Activated CD8-positive, alpha-beta memory T cell treated with anti-CD3 and anti-CD28 coated beads, Interleukin-2, amount 50 U/mL, for 1 hour (primary cell): ENCODE measurements around the gene KCNJ10.

Experiments
- DNase-seq: peaks from one replicate; pipeline ENCODE4 v3.0.0-alpha.2; 2020; ENCODE audit errors: extremely low read depth

KCNJ10 gene

DNA sequence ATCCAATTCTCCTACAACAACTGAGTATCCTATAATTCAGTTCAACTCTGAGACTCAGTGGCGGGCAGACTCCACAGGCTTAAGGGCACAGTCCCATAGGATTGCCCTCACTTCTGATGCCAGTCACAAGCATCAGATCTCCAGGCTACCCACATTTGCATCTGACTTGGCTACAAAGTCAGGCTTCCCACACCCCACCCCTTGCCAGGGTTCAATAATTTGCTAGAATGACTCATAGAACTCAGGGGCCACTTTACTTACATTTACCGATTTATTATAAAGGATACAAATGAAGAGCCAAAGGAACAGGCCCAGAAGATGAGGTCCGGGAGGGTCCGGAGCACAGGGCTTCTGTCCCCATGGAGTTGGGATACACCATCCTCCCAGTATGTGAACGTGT lies 80.0 kb downstream of the KCNJ10 start:
- DNase-seq = no peak

GRCh38 chr1:159989581-159989980 lies 80.4 kb downstream of the KCNJ10 start:
- DNase-seq = no peak

DNA sequence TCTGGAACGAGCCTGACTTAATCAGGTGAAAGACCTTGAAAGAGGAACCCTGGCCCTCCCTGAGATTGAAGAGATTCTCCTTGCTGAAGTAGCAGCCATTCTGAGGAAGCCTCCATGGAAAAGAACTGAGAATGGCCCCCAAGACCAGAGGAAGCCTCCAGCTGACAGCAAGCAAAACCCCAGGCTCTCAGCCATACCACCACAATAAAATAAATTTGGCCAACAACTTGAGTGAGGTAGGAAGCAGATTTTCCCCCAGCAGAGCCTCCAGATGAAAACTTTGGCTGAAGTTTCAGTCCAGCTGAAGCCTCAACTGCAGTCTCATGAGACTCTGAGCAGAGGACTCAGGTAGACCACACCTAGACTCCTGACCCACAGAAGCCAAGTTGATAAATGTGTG lies 82.0 kb downstream of the KCNJ10 start:
- DNase-seq = no peak

- no peak for DNase-seq
Observed at GRCh38 chr1:159987186-159987585, 82.8 kb downstream of the KCNJ10 start.

- no peak for DNase-seq
Observed at GRCh38 chr1:159986531-159986930, 83.4 kb downstream of the KCNJ10 start.

DNA sequence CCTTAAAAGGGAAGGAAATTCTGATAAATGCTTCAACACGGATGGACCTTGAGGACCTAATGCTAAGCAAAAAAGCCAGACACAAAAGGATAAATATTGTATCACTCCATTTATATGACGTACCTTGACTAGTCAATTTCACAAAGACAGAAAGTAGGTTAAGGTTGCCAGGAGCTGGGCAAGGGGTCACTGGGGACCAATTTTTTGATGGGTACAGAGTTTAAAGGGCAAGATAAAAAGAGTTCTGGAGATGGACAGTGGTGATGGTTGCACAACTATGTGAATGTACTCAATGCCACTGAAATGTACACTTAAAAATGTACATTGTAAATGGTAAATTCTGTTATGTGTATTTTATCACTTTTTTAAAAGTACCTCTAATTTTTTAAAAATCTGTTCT lies 83.9 kb downstream of the KCNJ10 start:
- no peak for DNase-seq

DNA sequence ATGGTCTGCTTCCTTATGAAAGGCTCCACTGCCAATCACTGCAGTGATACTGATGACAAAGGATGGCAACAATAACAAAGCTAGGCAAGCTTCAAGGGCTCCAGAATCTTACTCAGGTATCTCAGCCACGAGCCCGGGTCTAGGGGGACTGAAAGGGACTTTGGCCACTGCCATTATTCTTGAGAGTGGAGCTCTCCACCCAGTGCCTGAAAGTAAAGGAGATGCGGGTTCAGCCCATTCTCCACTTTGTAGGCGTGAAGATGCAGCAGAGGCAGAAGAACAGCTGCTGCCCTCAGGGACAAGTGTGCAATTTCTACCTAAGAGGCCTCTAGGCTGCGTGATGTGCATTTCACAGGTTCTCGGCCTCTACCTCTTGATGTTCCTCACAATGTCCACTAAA lies 84.5 kb downstream of the KCNJ10 start:
- DNase-seq = no peak

DNA sequence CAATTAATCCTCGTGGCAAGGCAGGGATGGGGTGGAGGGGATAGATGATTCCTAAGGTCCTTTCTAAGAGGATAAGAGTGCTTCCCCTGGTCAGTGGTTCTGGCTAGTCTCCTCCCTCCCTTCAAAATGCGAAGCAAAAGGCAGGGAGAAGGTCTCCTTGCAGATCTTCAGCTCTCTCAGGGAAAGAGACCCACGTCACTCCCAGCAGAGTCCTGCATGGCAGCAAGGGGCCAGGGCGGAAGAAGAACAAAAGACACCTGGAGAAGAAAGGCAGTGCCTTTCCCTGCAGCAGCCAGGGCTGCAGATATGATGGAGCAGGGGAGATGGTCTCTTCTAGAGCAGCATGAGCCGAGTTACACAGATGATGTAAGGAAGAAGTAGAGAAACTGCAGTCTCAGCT lies 86.3 kb downstream of the KCNJ10 start:
- no peak for DNase-seq

DNA sequence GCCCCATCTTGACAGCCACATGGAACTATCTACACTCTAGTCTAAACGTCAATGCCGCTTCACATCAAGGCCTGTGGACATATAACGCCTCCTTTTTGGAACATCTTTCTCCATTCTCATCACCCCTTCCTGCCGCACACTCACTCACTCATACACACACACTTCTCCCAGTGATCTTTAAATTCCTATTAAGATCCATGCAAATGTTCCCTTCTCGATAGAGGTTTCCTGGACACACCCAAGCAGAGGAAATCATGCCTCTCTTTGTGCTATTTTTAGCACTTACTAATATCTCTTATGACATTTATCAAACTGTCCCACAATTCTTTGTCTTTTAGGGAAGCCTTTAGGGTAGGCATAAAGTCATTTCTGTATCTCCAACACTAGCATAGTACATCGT lies 87.7 kb downstream of the KCNJ10 start:
- no peak for DNase-seq

DNA sequence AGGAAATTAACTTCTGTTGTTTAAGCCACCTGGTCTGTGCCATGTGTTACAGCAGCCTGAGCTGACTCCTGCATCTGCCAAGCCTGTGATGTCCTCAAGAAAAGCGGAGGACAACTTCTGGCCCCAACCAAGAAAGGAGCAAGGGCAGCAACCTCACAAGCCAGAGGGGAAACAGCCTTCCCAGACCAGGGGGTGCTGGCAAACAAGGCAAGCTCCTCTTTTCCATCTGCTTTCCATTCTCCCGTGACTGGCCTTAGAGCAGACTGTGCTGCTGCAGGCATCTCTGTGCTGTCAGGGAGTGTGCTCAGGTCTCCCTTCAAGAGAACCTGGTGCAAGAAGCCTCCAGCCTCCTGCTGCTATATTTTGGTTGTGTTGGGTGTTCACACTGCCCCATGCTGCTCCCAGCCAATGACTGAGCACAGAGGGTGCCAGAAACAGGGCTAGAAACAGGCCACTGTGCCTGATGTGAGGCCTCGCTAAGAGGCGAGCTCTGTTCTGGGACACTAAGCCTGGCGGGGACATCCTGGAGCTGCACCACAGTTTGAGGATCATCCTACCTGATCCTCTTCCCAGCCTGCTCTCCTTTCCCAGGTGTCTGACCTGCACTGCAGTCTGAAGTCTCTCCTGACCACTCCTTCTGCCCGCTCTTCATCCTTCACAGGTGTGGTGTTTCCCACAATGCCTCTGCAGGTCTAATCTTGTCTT lies 88.5 kb downstream of the KCNJ10 start:
- DNase-seq = no peak

DNA sequence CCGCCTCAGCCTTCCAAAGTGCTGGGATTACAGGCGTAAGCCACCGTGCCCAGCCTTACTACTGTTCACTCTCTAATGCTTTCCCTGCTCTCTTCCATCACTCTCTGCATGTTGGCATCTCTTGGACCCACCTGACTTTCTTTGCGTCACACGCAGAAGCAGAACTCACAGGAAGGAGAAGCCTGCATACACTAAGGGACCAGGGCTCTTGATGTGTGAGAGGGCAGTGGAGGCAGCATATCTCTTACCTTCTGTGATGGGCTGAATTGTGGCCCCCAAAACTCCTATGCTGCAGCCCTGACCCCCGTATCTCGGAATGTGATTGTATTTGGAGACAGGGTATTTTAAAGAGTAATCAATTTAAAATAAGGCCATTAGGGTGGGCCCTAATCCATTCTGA lies 89.2 kb downstream of the KCNJ10 start:
- no peak for DNase-seq

DNA sequence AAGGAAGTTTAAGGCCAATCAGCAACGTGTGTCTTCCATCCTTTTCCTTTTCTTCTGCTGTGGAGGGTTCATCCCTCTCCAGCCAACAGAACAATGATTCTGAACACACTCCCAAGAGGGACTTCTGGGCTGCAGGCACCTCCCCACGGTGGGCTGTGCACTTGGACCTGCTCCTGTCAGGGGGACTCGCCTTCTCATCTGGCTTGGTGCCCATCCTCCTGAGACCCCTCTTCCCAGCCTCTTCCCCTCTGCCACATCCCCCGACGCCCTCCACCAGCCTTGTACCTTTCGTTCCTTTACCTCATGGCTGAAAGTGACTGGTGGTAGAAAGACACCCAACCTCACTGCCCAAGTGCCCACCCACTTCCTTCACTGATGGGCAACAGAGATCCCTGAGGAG lies 89.9 kb downstream of the KCNJ10 start:
- no peak for DNase-seq

GRCh38 chr1:159979257-159979656 lies 90.7 kb downstream of the KCNJ10 start:
- DNase-seq = no peak

GRCh38 chr1:159978107-159978398 lies 91.9 kb downstream of the KCNJ10 start:
- DNase-seq = no peak

- DNase-seq = no peak
Observed at GRCh38 chr1:159977364-159978106, 92.4 kb downstream of the KCNJ10 start.

DNA sequence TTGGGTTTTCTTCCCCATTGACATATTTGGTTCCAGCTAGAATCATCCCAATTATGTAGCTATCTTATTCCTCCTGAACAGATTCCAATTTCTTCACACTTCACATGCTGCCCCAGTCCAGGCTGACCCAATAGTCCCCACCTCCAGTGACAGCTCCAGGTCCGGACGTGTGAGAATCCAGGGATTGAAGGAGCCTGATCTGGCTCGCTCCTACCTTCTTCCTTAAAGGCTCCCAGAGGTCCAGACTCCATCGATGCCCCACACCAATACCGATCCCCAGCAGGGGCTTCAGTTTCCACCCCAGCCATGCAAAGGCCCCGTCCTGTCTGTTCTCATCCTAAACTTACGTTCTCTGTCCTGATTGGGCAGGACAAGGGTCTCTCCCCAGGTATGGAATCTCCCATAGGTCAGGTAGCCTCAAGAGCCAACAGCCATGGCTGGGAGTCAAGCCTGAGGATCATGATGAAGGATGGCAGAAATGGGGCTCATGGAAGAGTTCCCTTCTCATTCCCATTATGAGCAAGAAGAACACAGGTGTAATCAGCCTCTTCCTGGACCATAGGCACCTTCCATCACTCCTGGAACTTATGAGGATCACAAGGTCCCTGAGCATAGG lies 95.5 kb downstream of the KCNJ10 start:
- no peak for DNase-seq

DNA sequence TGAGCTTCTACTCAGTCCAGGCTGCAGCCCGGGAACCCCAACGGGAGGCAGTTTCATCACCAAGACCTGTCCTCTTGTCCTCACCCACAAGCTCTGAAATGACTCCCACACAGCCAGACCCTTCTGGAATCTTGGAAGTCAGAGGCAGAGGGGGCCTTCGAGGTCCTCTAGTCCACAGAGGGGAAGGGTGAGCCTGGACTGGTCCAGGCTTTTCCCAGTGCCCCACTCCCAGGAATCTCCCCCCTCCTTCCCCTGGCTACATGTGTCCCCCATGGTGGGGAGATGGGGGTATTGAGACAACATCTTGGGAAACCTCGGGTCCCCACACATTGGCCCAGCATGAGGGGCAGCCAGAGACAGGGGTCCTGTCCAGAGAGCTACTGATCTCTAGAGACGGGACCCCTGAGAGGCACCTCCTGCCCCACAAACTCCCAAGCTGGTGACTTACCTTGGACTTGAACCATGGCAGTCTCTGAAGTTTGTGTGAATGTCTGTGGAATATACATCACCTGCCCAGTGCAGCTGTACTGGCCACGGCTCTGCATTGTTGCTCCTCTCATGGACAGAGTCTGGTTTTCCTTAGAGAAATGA lies 96.5 kb downstream of the KCNJ10 start:
- no peak for DNase-seq

GRCh38 chr1:159972443-159973205 lies 97.3 kb downstream of the KCNJ10 start:
- no peak for DNase-seq

DNA sequence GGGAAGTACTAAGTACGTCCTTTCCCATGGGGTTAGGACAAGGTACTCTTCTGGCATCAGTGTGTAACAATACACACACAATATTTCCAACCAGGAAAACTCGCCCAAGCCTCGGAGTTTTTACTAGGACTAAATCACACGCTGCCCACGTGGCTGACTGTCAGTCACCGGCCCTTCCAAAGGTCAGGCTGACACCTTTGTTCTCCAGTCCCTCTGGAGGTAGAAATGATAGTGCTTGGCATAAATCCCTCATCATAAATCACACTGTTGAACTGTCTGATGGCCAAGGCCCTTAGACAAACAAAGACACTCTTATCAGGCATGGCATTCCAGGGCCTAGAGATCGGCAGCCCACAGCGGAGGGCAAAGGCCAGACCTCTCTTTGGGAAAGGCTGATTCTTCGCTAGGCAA lies 99.0 kb downstream of the KCNJ10 start:
- no peak for DNase-seq

- DNase-seq = no peak
Observed at GRCh38 chr1:159968901-159969300, 101.1 kb downstream of the KCNJ10 start.

DNA sequence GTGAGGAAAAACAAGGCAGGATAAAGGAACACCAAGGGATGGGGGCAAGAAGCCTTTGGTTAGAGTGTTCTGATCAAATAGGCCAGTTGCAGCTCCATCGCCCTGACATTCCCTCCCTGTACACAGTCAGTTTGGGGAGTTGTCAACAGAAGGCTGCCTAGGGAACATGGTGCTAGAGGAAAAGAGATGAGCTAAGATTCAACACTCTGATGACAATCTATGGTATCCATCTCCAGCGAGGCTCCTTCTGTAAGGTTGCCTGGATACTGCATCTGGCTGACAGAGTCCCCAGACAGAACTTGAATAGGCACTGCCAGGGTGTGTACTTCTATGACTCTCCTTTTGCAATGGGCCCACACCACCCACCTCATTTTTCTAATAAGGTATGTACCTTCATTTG lies 104.7 kb downstream of the KCNJ10 start:
- no peak for DNase-seq

- DNase-seq = no peak
Observed at GRCh38 chr1:159964144-159964543, 105.8 kb downstream of the KCNJ10 start.
